ENCODE measurements around the gene TEKT3. TPM values are rescaled to one million over a fixed set of nuclear protein-coding genes. Genes with fewer than 3 reads are reported as not detected.

Gene TEKT3
- polyA plus RNA-seq, 1 of the 3 experiments (the other 2 are of a cell fraction): 0.62 TPM

DNA sequence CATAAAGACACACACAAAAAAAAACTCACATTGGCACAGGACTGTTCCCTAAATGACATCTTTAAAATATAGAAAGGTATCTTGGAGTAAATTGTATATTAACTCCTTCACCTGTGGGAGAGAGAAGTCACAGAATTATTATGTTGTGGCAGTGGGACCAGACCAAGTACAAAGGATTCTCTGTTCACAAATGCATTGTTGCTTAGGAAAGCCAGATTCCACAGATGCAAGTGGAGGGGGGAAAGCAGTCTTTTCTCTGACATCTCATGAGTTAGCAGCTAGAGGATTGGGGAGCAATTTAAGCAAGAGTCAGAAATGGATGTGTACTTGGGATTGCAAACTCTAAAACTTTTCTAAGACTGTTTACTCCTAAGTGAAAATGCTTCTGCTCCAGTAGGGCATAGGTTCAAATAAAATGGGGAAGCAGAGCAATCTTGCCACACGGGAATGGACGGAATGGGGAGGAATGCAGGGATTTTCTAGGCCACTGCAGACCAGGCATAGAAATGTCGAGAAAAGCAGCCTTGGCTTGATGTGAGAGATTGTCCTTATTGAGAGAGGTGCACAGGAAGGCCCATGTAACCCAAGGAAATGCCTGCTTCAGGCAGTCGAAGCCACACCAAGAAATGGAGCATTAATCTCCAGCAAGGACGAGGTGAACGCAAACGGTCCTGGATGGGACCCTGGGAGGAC is 72.2 kb downstream of the TEKT3 start:
- H3K27me3 ChIP-seq (ENCODE audit: insufficient read depth): no peaks in the 10 kb centered on the region; the same call in 1 of the 2 replicates
- no peaks in the 10 kb centered on the region for H3K79me2 ChIP-seq (ENCODE audit: insufficient read depth)
- no peak overlapping the region for H3K27ac ChIP-seq (ENCODE audit: low read depth in 2 of 2, low read length in 1 of 2)
- H4K20me1 ChIP-seq (ENCODE audit: insufficient read depth): no peaks in the 10 kb centered on the region
- WGBS (ENCODE audit: low lambda C conversion rate): 70% methylated on average over 7 of the region's 7 CpGs
- H3K36me3 ChIP-seq (replicated peaks in 1 of 2; ENCODE audit: control insufficient read depth in 1 of 2, insufficient read depth in 2 of 2, low read length in 1 of 2): no peaks in the 10 kb centered on the region
- no peak overlapping the region for H3K4me3 ChIP-seq (ENCODE audit: low read depth in 2 of 2, low read length in 1 of 2)
- H2AFZ ChIP-seq (ENCODE audit: low read depth): no peak overlapping the region
- ChIA-PET CTCF (interaction anchor here (13.3 kb wide), 1 partner anchor 233 kb away, joined by 359 read pairs; no protein-coding TSS in a partner anchor), POLR2A (no interaction called here)
- no peak for DNase-seq
- peaks cover 0 to 9% of the 10 kb centered on the region in 2 experiments; a peak in 1 of 4 replicates for H3K4me1 ChIP-seq (ENCODE audit: control insufficient read depth in 1 of 2, insufficient read depth in 2 of 2, low read depth in 1 of 2, low read length in 1 of 2)
- no peaks in the 10 kb centered on the region for H3K9me3 ChIP-seq
- no peaks in the 10 kb centered on the region for H3K9me2 ChIP-seq
- no peak overlapping the region for H3K9ac ChIP-seq
- H3F3A ChIP-seq (replicated peaks; ENCODE audit: insufficient read depth): no peaks in the 10 kb centered on the region
- H3K4me2 ChIP-seq: no peak overlapping the region
- no peak for TF ChIP-seq MXI1 (IDR thresholded peaks at IDR 0.05; ENCODE audit: low read depth, low read length)

DNA sequence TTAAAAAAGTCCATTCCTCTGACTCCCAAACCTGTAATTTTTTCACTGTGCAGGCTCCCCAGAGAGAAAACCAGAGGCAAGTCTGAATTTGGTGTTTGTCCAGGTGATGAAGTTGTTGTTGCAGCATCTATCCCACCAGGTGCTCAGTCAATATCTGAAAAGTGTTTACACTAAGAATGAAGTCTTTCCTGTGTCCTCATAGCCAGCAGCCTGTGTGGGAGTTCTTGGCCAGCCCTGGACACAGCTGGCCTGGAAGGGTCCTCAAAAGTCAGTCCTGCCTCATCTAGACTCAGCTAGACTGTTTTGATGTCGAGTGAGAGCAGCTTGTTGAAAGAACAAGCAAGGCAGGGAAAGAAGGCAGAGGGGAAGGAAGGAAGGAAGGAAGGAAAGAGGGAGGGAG is 72.9 kb downstream of the TEKT3 start:
- Histone ChIP-seq H3K27me3 (ENCODE audit: insufficient read depth) (no peaks in the 10 kb centered on the region; the same call in 1 of the 2 replicates), H3K79me2 (ENCODE audit: insufficient read depth) (no peaks in the 10 kb centered on the region), H3K4me2 (no peak overlapping the region), H4K20me1 (ENCODE audit: insufficient read depth) (no peaks in the 10 kb centered on the region), H3K27ac (ENCODE audit: low read depth in 2 of 2, low read length in 1 of 2) (no peak overlapping the region), H2AFZ (ENCODE audit: low read depth) (no peak overlapping the region), H3K9me2 (no peaks in the 10 kb centered on the region), H3K4me1 (ENCODE audit: control insufficient read depth in 1 of 2, insufficient read depth in 2 of 2, low read depth in 1 of 2, low read length in 1 of 2) (peaks cover 0 to 12% of the 10 kb centered on the region in 2 experiments; a peak in 1 of 4 replicates), H3K36me3 (replicated peaks in 1 of 2; ENCODE audit: control insufficient read depth in 1 of 2, insufficient read depth in 2 of 2, low read length in 1 of 2) (no peaks in the 10 kb centered on the region), H3K9me3 (no peaks in the 10 kb centered on the region), H3F3A (replicated peaks; ENCODE audit: insufficient read depth) (no peaks in the 10 kb centered on the region), H3K9ac (no peak overlapping the region), H3K4me3 (ENCODE audit: low read depth in 2 of 2, low read length in 1 of 2) (no peak overlapping the region)
- DNase-seq: no peak
- CTCF ChIA-PET: interaction anchor here (0.6 to 13.3 kb wide), 2 partner anchors 11 to 233 kb away, joined by 3 to 359 read pairs; no protein-coding TSS in a partner anchor
- 21% methylated on average over 1 of the region's 1 CpG for WGBS (ENCODE audit: low lambda C conversion rate)
- POLR2A ChIA-PET: no interaction called here
- TF ChIP-seq, protein P1, sequence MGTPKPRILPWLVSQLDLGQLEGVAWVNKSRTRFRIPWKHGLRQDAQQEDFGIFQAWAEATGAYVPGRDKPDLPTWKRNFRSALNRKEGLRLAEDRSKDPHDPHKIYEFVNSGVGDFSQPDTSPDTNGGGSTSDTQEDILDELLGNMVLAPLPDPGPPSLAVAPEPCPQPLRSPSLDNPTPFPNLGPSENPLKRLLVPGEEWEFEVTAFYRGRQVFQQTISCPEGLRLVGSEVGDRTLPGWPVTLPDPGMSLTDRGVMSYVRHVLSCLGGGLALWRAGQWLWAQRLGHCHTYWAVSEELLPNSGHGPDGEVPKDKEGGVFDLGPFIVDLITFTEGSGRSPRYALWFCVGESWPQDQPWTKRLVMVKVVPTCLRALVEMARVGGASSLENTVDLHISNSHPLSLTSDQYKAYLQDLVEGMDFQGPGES (IDR thresholded peaks at IDR 0.05; ENCODE audit: low read depth, low read length): no peak
- no peak for TF ChIP-seq TEAD4 (IDR thresholded peaks at IDR 0.05; ENCODE audit: borderline replicate concordance, insufficient read depth)
- TF ChIP-seq, protein P2, sequence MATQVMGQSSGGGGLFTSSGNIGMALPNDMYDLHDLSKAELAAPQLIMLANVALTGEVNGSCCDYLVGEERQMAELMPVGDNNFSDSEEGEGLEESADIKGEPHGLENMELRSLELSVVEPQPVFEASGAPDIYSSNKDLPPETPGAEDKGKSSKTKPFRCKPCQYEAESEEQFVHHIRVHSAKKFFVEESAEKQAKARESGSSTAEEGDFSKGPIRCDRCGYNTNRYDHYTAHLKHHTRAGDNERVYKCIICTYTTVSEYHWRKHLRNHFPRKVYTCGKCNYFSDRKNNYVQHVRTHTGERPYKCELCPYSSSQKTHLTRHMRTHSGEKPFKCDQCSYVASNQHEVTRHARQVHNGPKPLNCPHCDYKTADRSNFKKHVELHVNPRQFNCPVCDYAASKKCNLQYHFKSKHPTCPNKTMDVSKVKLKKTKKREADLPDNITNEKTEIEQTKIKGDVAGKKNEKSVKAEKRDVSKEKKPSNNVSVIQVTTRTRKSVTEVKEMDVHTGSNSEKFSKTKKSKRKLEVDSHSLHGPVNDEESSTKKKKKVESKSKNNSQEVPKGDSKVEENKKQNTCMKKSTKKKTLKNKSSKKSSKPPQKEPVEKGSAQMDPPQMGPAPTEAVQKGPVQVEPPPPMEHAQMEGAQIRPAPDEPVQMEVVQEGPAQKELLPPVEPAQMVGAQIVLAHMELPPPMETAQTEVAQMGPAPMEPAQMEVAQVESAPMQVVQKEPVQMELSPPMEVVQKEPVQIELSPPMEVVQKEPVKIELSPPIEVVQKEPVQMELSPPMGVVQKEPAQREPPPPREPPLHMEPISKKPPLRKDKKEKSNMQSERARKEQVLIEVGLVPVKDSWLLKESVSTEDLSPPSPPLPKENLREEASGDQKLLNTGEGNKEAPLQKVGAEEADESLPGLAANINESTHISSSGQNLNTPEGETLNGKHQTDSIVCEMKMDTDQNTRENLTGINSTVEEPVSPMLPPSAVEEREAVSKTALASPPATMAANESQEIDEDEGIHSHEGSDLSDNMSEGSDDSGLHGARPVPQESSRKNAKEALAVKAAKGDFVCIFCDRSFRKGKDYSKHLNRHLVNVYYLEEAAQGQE (IDR thresholded peaks at IDR 0.05; ENCODE audit: low read depth, low read length): no peak
- TF ChIP-seq ELF1 (IDR thresholded peaks at IDR 0.05): no peak
- no peak for TF ChIP-seq FOSL2 (IDR thresholded peaks at IDR 0.05; ENCODE audit: borderline replicate concordance, low read depth)
- TF ChIP-seq, protein P3, sequence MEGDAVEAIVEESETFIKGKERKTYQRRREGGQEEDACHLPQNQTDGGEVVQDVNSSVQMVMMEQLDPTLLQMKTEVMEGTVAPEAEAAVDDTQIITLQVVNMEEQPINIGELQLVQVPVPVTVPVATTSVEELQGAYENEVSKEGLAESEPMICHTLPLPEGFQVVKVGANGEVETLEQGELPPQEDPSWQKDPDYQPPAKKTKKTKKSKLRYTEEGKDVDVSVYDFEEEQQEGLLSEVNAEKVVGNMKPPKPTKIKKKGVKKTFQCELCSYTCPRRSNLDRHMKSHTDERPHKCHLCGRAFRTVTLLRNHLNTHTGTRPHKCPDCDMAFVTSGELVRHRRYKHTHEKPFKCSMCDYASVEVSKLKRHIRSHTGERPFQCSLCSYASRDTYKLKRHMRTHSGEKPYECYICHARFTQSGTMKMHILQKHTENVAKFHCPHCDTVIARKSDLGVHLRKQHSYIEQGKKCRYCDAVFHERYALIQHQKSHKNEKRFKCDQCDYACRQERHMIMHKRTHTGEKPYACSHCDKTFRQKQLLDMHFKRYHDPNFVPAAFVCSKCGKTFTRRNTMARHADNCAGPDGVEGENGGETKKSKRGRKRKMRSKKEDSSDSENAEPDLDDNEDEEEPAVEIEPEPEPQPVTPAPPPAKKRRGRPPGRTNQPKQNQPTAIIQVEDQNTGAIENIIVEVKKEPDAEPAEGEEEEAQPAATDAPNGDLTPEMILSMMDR (IDR thresholded peaks at IDR 0.05): no peak
- TF ChIP-seq EP300 (IDR thresholded peaks at IDR 0.05; ENCODE audit: borderline replicate concordance in 1 of 2, low read depth in 1 of 2, low read length in 1 of 2): no peak
- no peak for TF ChIP-seq RCOR1 (IDR thresholded peaks at IDR 0.05; ENCODE audit: low read length)
- no peak for TF ChIP-seq FOXJ3 (CRISPR knock-in tag; IDR thresholded peaks at IDR 0.05)
- TF ChIP-seq JUND (IDR thresholded peaks at IDR 0.05): no peak
- no peak for TF ChIP-seq NFIC (IDR thresholded peaks at IDR 0.05; ENCODE audit: borderline replicate concordance)
- TF ChIP-seq RXRA (IDR thresholded peaks at IDR 0.05; ENCODE audit: borderline replicate concordance, low read depth): no peak
- TF ChIP-seq POLR2AphosphoS5 (IDR thresholded peaks at IDR 0.05; ENCODE audit: low read depth, low read length): no peak
- TF ChIP-seq GATA2 (CRISPR knock-in tag; IDR thresholded peaks at IDR 0.05): no peak
- TF ChIP-seq, protein P4, sequence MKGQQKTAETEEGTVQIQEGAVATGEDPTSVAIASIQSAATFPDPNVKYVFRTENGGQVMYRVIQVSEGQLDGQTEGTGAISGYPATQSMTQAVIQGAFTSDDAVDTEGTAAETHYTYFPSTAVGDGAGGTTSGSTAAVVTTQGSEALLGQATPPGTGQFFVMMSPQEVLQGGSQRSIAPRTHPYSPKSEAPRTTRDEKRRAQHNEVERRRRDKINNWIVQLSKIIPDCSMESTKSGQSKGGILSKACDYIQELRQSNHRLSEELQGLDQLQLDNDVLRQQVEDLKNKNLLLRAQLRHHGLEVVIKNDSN (IDR thresholded peaks at IDR 0.05; ENCODE audit: borderline replicate concordance, low read depth): no peak
- TF ChIP-seq, protein P5, sequence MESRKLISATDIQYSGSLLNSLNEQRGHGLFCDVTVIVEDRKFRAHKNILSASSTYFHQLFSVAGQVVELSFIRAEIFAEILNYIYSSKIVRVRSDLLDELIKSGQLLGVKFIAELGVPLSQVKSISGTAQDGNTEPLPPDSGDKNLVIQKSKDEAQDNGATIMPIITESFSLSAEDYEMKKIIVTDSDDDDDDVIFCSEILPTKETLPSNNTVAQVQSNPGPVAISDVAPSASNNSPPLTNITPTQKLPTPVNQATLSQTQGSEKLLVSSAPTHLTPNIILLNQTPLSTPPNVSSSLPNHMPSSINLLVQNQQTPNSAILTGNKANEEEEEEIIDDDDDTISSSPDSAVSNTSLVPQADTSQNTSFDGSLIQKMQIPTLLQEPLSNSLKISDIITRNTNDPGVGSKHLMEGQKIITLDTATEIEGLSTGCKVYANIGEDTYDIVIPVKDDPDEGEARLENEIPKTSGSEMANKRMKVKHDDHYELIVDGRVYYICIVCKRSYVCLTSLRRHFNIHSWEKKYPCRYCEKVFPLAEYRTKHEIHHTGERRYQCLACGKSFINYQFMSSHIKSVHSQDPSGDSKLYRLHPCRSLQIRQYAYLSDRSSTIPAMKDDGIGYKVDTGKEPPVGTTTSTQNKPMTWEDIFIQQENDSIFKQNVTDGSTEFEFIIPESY (IDR thresholded peaks at IDR 0.05; ENCODE audit: borderline replicate concordance, low read depth): no peak
- TF ChIP-seq SMC3 (IDR thresholded peaks at IDR 0.05; ENCODE audit: low read depth, low read length): no peak

Data from SK-N-SH (cell line).